HuH-7.5 (cell line): ENCODE data around the gene KIF5A.
A peak's percentile ranks its signal among the peaks of the same experiment; 100 is the strongest.

Source experiments
- DNase-seq: peaks from one replicate; pipeline ENCODE4 v3.0.0; 2011; ENCODE audit warnings: low spot score

Gene KIF5A

DNA sequence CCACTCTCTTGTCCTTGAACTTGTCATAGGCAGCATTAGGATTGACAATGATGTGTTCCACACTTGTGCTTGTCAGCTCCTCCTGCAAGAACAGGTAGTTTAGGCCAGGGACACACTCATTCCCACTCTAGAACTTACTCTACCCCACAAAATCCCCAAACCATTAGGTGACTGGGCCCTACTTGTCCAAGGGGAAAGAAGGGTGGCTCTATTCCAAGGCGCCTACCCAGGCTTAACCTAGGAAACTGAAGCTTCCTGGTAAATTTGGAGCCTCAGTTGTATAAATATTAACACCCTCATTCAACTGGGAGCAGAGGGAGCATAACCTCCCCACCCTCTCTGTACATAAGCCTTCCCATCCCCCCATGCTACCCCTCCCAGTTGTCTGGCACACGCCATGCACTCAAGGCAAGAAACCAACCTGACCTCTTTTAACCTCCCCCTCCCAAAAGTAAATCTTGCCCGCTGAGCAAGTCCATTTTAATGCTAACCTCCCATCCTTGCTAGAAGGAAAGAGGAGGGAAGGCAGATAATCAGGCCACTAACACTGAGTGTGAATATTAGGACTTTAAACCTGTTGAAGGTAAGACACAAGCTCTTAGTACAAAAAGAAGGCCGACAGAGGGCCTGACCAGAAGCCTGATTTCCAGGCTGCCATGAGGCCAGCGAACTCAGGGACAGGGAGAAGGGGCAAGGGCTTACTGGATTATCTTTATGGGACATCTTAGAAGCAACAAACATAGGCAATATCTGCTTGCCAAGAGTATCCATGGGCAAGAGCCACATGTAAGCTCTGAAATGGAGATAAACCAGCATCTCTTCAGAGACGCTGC is 13.9 kb upstream of the KIF5A start:
- DNase-seq: no peak

DNA sequence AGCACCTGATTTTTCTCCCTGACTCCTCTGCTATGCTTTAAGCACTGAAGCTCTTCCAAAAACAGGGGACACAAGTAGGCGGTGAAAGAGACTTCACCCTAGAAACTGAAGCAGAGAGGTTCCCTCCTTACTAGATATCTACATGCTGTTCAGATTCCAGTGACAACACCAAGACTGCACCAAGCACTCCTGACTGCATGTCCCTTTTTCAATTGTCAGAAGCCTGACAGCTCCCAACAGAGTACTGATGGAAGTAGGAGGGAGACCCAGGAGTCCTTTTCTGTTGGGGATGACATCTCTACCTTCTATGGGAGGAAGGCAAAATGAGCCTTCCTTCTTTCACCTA is 13.3 kb upstream of the KIF5A start:
- no peak for DNase-seq

GRCh38 chr12:57539134-57539768 is 10.6 kb upstream of the KIF5A start:
- DNase-seq: no peak

DNA sequence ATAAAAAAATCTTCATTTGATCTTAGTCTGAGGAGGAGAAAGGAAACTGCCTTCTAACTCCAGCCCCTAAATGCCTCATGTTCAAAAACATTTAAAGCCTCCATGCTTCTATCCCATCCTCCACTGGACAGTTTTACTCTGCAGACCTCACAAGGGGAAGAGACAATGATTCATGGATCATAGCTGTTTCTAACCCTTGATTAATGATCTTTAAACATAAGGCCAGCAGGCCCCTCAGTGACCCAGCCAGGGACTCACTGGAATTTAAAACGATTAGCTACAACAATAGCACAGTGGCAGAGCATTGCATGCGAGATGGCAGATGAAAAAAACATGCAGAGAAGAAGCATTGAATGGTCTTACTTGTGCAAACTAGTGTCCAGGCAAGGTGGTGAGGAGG is 8.8 kb upstream of the KIF5A start:
- DNase-seq: no peak

- DNase-seq: no peak
These were observed 8.1 kb upstream of the KIF5A start for GRCh38 chr12:57541717-57542116.

DNA sequence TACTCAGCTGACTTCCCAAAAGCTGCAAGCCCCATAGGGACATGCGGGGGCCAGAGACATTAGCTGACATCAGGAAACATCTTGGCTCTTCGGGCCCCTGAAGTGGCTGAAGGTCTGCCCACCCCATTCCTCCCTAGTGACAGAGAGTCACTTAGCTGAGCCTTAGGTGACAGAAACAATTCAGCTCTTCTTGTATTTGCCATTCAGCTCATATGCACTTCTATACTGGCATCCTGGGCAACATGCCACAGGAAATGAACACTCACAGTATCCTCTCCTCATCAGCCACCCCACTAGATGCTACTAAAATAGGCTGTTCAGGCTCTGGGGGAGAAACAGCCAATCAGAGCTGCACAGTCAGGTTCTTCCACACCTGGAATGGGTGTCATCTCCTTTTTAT is 6.3 kb upstream of the KIF5A start:
- DNase-seq: no peak

GRCh38 chr12:57545809-57546437 is 3.9 kb upstream of the KIF5A start:
- DNase-seq: no peak

- DNase-seq: peak; percentile 98
These were observed 3.2 kb upstream of the KIF5A start, which contains the start of gene DCTN2 for GRCh38 chr12:57546438-57547287. DCTN2 (minus strand) TSS chr12:57547192; CDS start chr12:57547063, 129 bp downstream.

GRCh38 chr12:57547288-57548012 is 2.4 kb upstream of the KIF5A start:
- DNase-seq: no peak

GRCh38 chr12:57548013-57548315 is 1.9 kb upstream of the KIF5A start:
- no peak for DNase-seq

GRCh38 chr12:57548488-57548887 is 1.4 kb upstream of the KIF5A start:
- no peak for DNase-seq

- no peak for DNase-seq
These were observed 488 bp upstream of the KIF5A start for GRCh38 chr12:57549203-57549908.

DNA sequence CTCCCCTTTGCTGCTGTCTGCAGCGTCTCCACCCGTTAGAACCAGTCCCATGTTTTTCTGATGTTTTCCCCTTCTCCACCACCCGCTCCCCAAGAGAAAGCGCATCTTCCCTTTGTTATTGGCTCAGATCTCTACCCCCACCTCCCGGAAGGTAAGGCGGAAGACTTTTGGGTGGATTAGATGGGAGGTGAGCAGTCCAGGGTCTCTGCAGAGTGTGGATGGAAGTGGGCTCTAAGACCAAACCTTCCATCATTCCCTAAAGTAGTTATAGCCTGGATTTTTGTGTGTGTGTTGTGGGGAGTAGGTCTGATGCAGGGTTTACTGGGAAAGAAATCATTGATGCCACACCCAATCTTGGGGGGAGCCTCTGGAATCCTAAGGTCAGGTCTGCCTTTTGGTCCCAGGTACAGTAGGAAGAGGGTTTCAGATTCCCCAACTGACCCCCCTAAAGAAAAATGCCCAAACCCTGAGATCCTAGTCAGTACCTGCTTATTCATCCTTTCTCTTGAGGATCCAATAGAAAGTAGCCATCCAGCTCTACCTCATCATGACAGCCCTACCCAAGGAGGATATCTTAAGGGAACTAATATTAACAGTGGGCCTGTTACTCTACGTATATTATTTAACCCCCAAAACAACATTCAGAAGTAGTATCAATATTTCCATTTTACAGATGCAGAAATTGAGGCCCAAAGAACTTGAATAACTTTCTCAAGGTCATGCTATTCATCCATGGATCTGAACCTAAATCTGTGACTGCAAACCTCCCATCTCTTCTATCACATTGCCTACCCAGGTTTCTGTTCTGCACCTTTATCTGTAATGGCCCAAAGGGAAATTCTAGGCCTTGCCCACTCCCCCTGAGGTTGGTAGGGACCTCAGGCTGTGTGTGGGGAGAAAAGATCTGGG is 1.1 kb downstream of the KIF5A start:
- DNase-seq: no peak

DNA sequence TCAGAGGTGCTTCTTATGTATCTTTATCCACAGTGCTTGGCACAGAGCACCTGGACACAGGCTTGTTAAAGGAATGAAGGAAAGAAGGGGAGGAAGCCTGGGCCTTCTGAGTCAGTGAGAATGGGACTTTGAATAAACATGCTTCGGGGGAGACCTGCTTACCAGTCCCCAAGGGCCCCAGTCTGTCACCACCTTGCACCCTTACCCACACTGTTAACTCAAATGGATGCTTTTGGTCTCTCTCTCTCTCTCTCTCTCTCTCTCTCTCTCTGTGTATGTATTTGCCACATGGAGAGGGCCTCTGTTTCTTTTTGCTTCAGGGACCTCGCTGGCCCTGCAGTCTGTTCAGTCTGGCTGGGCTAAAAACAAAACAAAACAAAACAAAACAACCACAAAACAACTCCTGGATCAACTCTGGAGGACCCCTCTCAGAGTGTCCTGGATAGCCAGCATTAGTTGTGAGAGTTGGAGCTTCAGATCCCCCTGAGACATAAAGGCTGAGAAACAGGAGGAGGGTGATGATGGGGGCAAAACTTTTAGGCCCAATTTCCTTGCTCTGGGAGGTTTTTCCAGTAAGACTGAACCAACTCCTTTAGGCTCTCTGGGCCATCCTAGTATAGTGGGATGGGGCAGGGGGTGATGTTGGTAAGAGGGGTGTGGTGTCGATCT is 1.9 kb downstream of the KIF5A start:
- DNase-seq: no peak

GRCh38 chr12:57552306-57552651 is 2.4 kb downstream of the KIF5A start:
- no peak for DNase-seq

DNA sequence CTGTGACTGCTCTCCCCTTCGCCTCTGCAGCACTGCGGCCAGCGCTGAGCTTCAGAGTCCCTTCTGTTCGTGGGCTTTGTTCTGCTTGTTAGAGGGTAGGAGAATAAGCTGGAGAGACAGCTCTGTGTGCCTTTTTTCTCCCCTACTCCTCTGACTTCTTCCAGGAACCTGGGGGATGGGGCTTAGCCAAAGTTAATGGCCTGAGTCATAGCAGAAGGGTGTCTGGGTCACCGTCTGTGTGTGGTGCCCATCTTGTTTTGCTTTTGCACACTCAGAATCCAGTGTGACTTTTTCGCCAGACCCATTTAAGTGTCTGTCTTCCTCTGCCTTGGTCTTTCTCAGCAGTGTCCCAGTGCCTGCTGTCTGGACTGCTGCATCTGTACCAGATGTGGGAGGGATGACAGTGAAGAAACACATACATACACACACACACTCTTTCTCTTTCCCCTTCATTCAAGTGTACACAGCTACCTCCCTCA is 3.0 kb downstream of the KIF5A start:
- DNase-seq: no peak

DNA sequence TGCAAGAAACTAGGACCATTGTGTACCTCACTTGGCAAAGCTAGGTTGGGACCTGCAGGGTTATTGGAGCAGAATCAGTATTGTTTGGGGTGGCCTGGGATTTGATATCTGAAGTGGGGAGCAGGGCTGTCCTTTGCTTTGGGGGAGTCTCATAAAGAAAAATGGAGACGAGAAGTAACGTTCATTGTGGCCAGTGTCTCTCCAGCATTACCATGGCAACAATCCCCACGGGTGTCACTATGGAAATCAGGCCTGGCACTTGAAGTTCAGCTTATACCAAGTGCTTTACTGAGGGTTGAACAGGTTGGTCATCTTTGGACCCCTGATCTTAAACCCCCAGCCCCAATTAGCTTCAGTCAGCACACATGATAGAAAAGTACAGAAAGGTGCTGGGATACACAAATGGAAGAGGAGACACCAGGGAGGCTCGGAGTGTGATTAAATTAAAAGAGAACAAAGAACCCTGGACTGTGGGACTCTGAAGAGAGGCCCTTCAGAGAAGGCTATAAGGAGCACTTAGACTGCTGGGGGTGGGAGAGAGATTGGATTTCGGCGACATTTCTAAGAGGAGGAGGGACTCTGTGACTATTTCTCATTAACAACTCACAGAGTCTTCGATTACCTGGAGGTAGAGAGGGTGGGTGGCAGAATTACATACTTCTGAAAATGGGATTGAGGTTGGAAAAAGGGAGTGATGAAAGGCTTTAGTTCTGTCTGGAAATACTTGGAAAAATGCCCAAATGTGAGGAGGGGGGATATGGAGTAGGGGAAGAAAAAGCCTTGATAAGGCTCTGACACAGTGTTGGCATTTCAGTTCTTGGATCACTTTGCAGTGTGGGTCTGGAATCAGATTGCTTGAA is 3.7 kb downstream of the KIF5A start:
- DNase-seq: no peak

- DNase-seq: no peak
These were observed 4.6 kb downstream of the KIF5A start for GRCh38 chr12:57554453-57554852.

DNA sequence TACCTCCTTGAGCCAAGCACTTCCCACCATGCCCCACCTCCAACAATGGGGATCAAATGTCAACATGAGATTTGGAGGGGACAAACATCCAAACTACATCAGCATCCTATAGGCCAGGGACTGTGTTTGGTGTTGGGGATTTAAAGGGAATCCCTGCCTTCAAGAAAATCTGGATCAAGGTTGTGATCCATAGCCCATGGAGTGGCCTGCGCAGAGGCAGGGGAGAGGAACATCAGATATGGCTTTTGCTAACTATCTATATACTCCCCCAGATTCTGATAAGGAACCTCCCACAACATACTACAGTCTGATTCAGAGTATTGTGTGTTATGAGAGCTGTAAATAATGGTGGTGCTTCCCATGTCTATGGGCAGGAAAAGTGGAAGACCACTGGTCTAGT is 5.1 kb downstream of the KIF5A start:
- DNase-seq: no peak
